H1 (cell line): ENCODE measurements around the gene MTCH1. TPM values are rescaled to one million over a fixed set of nuclear protein-coding genes. Genes with fewer than 3 reads are reported as not detected.

Source experiments
- CTCF ChIA-PET: fragments of 300-600 bp; sonication (Branson Sonifier 250); formaldehyde crosslinking; loops from one replicate; lab custom pipeline; 2021; ENCODE audit not compliant: partially characterized antibody; lab: Charles Lee
- POLR2A ChIA-PET: fragments of 300-600 bp; sonication (Branson Sonifier 250); formaldehyde crosslinking; loops from one replicate; lab custom pipeline; 2021; ENCODE audit warnings: inconsistent platforms; ENCODE audit not compliant: partially characterized antibody; lab: Charles Lee
- DNase-seq, 2 experiments: peaks; one replicate each; pipeline versions ENCODE4 v3.0.0 to v3.0.0-alpha.2; 2010 to 2022; ENCODE audit warnings: low spot score in 2 of 2, low read depth in 1 of 2, mixed read lengths in 1 of 2
- FAIRE-seq: peaks from 2 replicates; lab custom pipeline; 2011; peaks lifted over from hg19 to GRCh38; lab: Jason Lieb, UNC
- H2AFZ ChIP-seq: 2 replicates; pipeline ENCODE4 v1.8.1; 2012; ENCODE audit warnings: low read length, inconsistent platforms
- H2AK5ac ChIP-seq: 2 replicates; pipeline ENCODE4 v1.6.1; 2013; ENCODE audit warnings: low read depth, low read length
- H2BK120ac ChIP-seq: replicated peaks from 2 replicates; pipeline ENCODE3; 2013; ENCODE audit warnings: low read depth, low read length, inconsistent platforms
- H2BK12ac ChIP-seq: 2 replicates; pipeline ENCODE4 v1.6.1; 2013; ENCODE audit warnings: low read depth, low read length
- H2BK15ac ChIP-seq: 2 replicates; pipeline ENCODE4 v1.6.1; 2013; ENCODE audit warnings: low read length
- H2BK20ac ChIP-seq: 2 replicates; pipeline ENCODE4 v1.6.1; 2013; ENCODE audit warnings: low read length
- H2BK5ac ChIP-seq: 2 replicates; pipeline ENCODE4 v1.6.1; 2013; ENCODE audit warnings: low read depth, low read length
- H3K14ac ChIP-seq: 2 replicates; pipeline ENCODE4 v1.6.1; 2013; ENCODE audit warnings: inconsistent platforms; ENCODE audit not compliant: insufficient read length
- H3K18ac ChIP-seq: 2 replicates; pipeline ENCODE4 v1.6.1; 2013; ENCODE audit warnings: low read length; ENCODE audit errors: extremely low read depth
- H3K23ac ChIP-seq: 2 replicates; pipeline ENCODE4 v1.6.1; 2013; ENCODE audit warnings: inconsistent platforms; ENCODE audit not compliant: insufficient read length
- H3K23me2 ChIP-seq: 2 replicates; pipeline ENCODE4 v1.6.1; 2013; ENCODE audit warnings: low read depth, low read length
- H3K27ac ChIP-seq: 2 replicates; pipeline ENCODE4 v1.6.1; 2011; ENCODE audit warnings: low read depth, low read length, inconsistent platforms
- H3K27me3 ChIP-seq, 4 experiments: replicated peaks in 1 of 4; 1 replicate in 1 of 4; 2 replicates in 3 of 4; pipeline versions ENCODE4 v1.6.1 to v1.8.1; 2011 to 2013; ENCODE audit warnings: low read length in 3 of 4, mild to moderate bottlenecking in 3 of 4, inconsistent platforms in 2 of 4, mixed read lengths in 2 of 4, moderate library complexity in 1 of 4; ENCODE audit not compliant: control insufficient read depth in 3 of 4, insufficient read depth in 3 of 4; ENCODE audit errors: extremely low read depth in 1 of 4
- H3K36me3 ChIP-seq, 4 experiments: 2 replicates each; pipeline versions ENCODE4 v1.6.1 to v1.8.1; 2011 to 2013; ENCODE audit warnings: mild to moderate bottlenecking in 4 of 4, low read length in 3 of 4, moderate library complexity in 2 of 4, control low read depth in 1 of 4, inconsistent platforms in 1 of 4; ENCODE audit not compliant: insufficient read depth in 4 of 4, control insufficient read depth in 2 of 4
- H3K4ac ChIP-seq: replicated peaks from 2 replicates; pipeline ENCODE3; 2013; ENCODE audit warnings: low read length, low read depth, mixed read lengths, inconsistent platforms; ENCODE audit not compliant: insufficient read length
- H3K4me1 ChIP-seq, 4 experiments: replicated peaks in 1 of 4; 1 replicate in 1 of 4; 2 replicates in 3 of 4; pipeline versions ENCODE4 v1.6.1 to v1.8.1; 2011 to 2013; ENCODE audit warnings: low read length in 3 of 4, inconsistent platforms in 2 of 4, mixed read lengths in 1 of 4; ENCODE audit not compliant: insufficient read depth in 4 of 4, control insufficient read depth in 3 of 4
- H3K4me2 ChIP-seq, 2 experiments: 2 replicates each; pipeline versions ENCODE4 v1.6.1 to v1.8.1; 2011 to 2013; ENCODE audit warnings: low read depth in 2 of 2, low read length in 2 of 2, control low read depth in 1 of 2, inconsistent platforms in 1 of 2, mild to moderate bottlenecking in 1 of 2; ENCODE audit not compliant: insufficient read depth in 1 of 2
- H3K4me3 ChIP-seq, 4 experiments: fragments of 200-600, 300-600 bp in 1 of 4; sonication (generic), shearing (Covaris generic), sonication (Bioruptor Twin) in 1 of 4; 2 replicates each; pipeline versions ENCODE4 v1.5.1 to v1.8.1; 2011 to 2016; ENCODE audit warnings: low read length in 4 of 4, low read depth in 3 of 4, control low read depth in 2 of 4, inconsistent platforms in 2 of 4, mild to moderate bottlenecking in 2 of 4, mixed read lengths in 1 of 4, moderate library complexity in 1 of 4; ENCODE audit not compliant: insufficient read depth in 2 of 4; ENCODE audit errors: extremely low read depth in 1 of 4
- H3K56ac ChIP-seq: replicated peaks from 2 replicates; pipeline ENCODE3; 2013; ENCODE audit warnings: low read depth, mild to moderate bottlenecking, mixed read lengths, low read length, inconsistent platforms; ENCODE audit not compliant: insufficient read length
- H3K79me1 ChIP-seq: 2 replicates; pipeline ENCODE4 v1.6.1; 2013; ENCODE audit warnings: low read depth, low read length, control low read depth
- H3K79me2 ChIP-seq, 2 experiments: 2 replicates each; pipeline versions ENCODE4 v1.6.1 to v1.8.1; 2012 to 2013; ENCODE audit warnings: low read length in 2 of 2, mild to moderate bottlenecking in 2 of 2, inconsistent platforms in 1 of 2; ENCODE audit not compliant: insufficient read depth in 2 of 2, control insufficient read depth in 1 of 2
- H3K9ac ChIP-seq, 4 experiments: replicated peaks in 1 of 4; 1 replicate in 1 of 4; 2 replicates in 3 of 4; pipeline versions ENCODE4 v1.6.1 to v1.8.1; 2011 to 2013; ENCODE audit warnings: low read depth in 3 of 4, low read length in 3 of 4, control low read depth in 2 of 4, mild to moderate bottlenecking in 2 of 4, moderate library complexity in 2 of 4, inconsistent platforms in 1 of 4; ENCODE audit errors: extremely low read depth in 1 of 4
- H3K9me3 ChIP-seq, 2 experiments: 2 replicates each; pipeline versions ENCODE4 v1.6.1 to v1.8.1; 2012 to 2013; ENCODE audit warnings: mild to moderate bottlenecking in 2 of 2, moderate library complexity in 2 of 2, control low read depth in 1 of 2, inconsistent platforms in 1 of 2, low read depth in 1 of 2, low read length in 1 of 2, mixed read lengths in 1 of 2; ENCODE audit not compliant: insufficient read depth in 2 of 2
- H4K20me1 ChIP-seq, 2 experiments: replicated peaks in 1 of 2; 2 replicates each; pipeline versions ENCODE3 to v1.8.1; 2011 to 2013; ENCODE audit warnings: inconsistent platforms in 2 of 2, low read length in 2 of 2, mild to moderate bottlenecking in 1 of 2; ENCODE audit not compliant: insufficient read depth in 2 of 2, control insufficient read depth in 1 of 2
- H4K5ac ChIP-seq: 2 replicates; pipeline ENCODE4 v1.6.1; 2013; ENCODE audit warnings: low read length, low read depth, mixed read lengths, inconsistent platforms; ENCODE audit not compliant: insufficient read length
- H4K8ac ChIP-seq: 2 replicates; pipeline ENCODE4 v1.8.0; 2013; ENCODE audit warnings: mild to moderate bottlenecking, moderate library complexity, low read length, inconsistent platforms; ENCODE audit not compliant: insufficient read depth; ENCODE audit errors: extremely low read depth
- H4K91ac ChIP-seq: replicated peaks from 2 replicates; pipeline ENCODE3; 2013; ENCODE audit warnings: low read length, mixed read lengths, inconsistent platforms; ENCODE audit not compliant: insufficient read length
- WGBS, 2 experiments: shearing (Covaris generic) in 1 of 2; methylation state at CpG; one replicate each; pipeline versions ENCODE4 v1.1.6 to v1.1.7; 2013 to 2015; ENCODE audit warnings: low lambda C conversion rate in 2 of 2, mixed read lengths in 2 of 2, inconsistent platforms in 1 of 2, low coverage in 1 of 2, missing lambda C conversion rate in 1 of 2; ENCODE audit not compliant: insufficient replicate concordance in 2 of 2, insufficient coverage in 1 of 2, insufficient read length in 1 of 2; ENCODE audit errors: extremely low coverage in 1 of 2, missing lambda C conversion rate in 1 of 2; 5-methylcytosine and 5-hydroxymethylcytosine counted together
- polyA plus RNA-seq, 7 experiments: library from polyadenylated mRNA; depleted of rRNA in 3 of 7; stranded (reverse) in 5 of 7; unstranded in 2 of 7; fragments of >200 nt in 5 of 7; fragments of 200-250 nt in 2 of 7; gene quantifications; 1 replicate in 5 of 7; 2 replicates in 1 of 7; 4 replicates in 1 of 7; pipeline versions ENCODE4 v1.2.1 to v1.2.3, GENCODE V29; 2011 to 2013; ENCODE audit warnings: missing spikeins in 2 of 7, mixed read lengths in 2 of 7
- total RNA-seq: library from RNA; stranded (reverse); fragmentation: NEBNext Ultra II Directional; extraction: Animal tissue kit (Norgen Biotek cat#: 25700); gene quantifications from 2 replicates; pipeline ENCODE4 v1.2.1, GENCODE V29; 2021
- TF ChIP-seq, protein P1 (sequence below): IDR thresholded peaks from 2 replicates; pipeline ENCODE4 v1.6.1; 2011; ENCODE audit warnings: low read depth, mild to moderate bottlenecking, low read length; ENCODE audit not compliant: insufficient read depth

The MTCH1 gene
- total and polyA plus RNA-seq, 2 of the 8 experiments (the other 6 are each of a cell fraction or from before 2014, with no cell fraction given), result 169 to 214 TPM

- POLR2A ChIA-PET, result interaction anchor here (1.2 to 1.7 kb wide), 3 partner anchors 9 to 13 kb away, joined by 3 to 5 read pairs (median 5); no protein-coding TSS in a partner anchor
- Histone ChIP-seq H4K20me1 (no peaks in the 10 kb centered on the region), H4K5ac (no peak overlapping the region), H2AFZ (no peak overlapping the region), H3K9me3 (no peaks in the 10 kb centered on the region), H3K14ac (no peak overlapping the region), H3K4me2 (no peak overlapping the region), H2BK12ac (no peak overlapping the region), H3K4ac (no peak overlapping the region), H2BK15ac (no peak overlapping the region), H3K36me3 (no peaks in the 10 kb centered on the region), H3K23me2 (no peaks in the 10 kb centered on the region), H3K18ac (no peak overlapping the region), H3K27ac (no peak overlapping the region), H3K56ac (no peak overlapping the region), H2BK120ac (no peak overlapping the region), H3K23ac (no peak overlapping the region), H3K4me3 (no peak overlapping the region), H3K27me3 (no peaks in the 10 kb centered on the region), H3K79me1 (no peaks in the 10 kb centered on the region), H3K4me1 (no peaks in the 10 kb centered on the region; a peak in 1 of 7 replicates), H2BK5ac (no peak overlapping the region), H4K91ac (no peak overlapping the region), H4K8ac (no peak overlapping the region; the same call in 1 of the 2 replicates), H2AK5ac (no peak overlapping the region), H3K9ac (no peak overlapping the region), H3K79me2 (no peaks in the 10 kb centered on the region), H2BK20ac (no peak overlapping the region)
- FAIRE-seq (no peak), DNase-seq (no peak)
- 83% methylated on average over 9 of the region's 9 CpGs; no CpG with 5 or more reads in 1 of the 2 experiments for WGBS, 2 experiments
- CTCF ChIA-PET, result interaction anchor here (0.9 to 5.4 kb wide), 12 partner anchors 20 to 358 kb away, joined by 3 to 41 read pairs (median 5); no protein-coding TSS in a partner anchor
- TF ChIP-seq, protein P1, sequence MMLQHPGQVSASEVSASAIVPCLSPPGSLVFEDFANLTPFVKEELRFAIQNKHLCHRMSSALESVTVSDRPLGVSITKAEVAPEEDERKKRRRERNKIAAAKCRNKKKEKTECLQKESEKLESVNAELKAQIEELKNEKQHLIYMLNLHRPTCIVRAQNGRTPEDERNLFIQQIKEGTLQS, result no peak
Observed at GRCh38 chr6:36955671-36956445, 30.1 kb downstream of the MTCH1 start.
